Transverse colon (tissue), 4 donors: ENCODE data around the gene IL1RAPL1. TPM values are rescaled to one million over a fixed set of nuclear protein-coding genes. Genes with fewer than 3 reads are reported as not detected.
"Not testable (repeated sequence)": the region's sequence is repeated elsewhere in the genome, so short reads cannot be mapped to it uniquely, and the experiment has no call there.

Source experiments
- DNase-seq: peaks from one replicate; pipeline ENCODE4 v3.0.0-alpha.2; 2019
- H3K27ac ChIP-seq, 4 donors: fragments of 200-600 bp; sonication (generic); 2 replicates each; pipeline ENCODE4 v1.5.1; 2016 to 2018; ENCODE audit warnings: inconsistent platforms in 4 of 4
- H3K27me3 ChIP-seq: fragments of 200-600 bp; sonication (generic); 2 replicates; pipeline ENCODE4 v1.5.1; 2017; ENCODE audit warnings: inconsistent platforms
- H3K36me3 ChIP-seq, 4 donors: fragments of 200-600 bp; sonication (generic); 2 replicates each; pipeline ENCODE4 v1.5.1; 2017 to 2019; ENCODE audit warnings: inconsistent platforms in 4 of 4
- H3K4me1 ChIP-seq, 4 donors: fragments of 200-600 bp; sonication (generic); 2 replicates each; pipeline ENCODE4 v1.5.1; 2017 to 2020; ENCODE audit warnings: inconsistent platforms in 4 of 4
- H3K4me3 ChIP-seq, 4 donors: fragments of 200-600 bp; sonication (generic); 1 replicate in 1 of 4; 2 replicates in 3 of 4; pipeline versions ENCODE4 v1.5.1 to v1.6.1; 2017 to 2019; ENCODE audit warnings: inconsistent platforms in 4 of 4
- H3K9me3 ChIP-seq, 2 donors: fragments of 200-600 bp; sonication (generic); 2 replicates each; pipeline ENCODE4 v1.5.1; 2017 to 2019; ENCODE audit warnings: inconsistent platforms in 2 of 2
- CTCF ChIP-seq, 5 experiments: fragments of 200-600 bp in 3 of 5; fragments of 450-650 bp in 2 of 5; sonication (generic) in 3 of 5; IDR thresholded peaks; 1 replicate in 2 of 5; 2 replicates in 3 of 5; pipeline ENCODE4 v1.5.1; 2016 to 2017; ENCODE audit warnings: antibody characterized with exemption in 5 of 5, inconsistent platforms in 3 of 5, mild to moderate bottlenecking in 2 of 5, moderate library complexity in 1 of 5
- EP300 ChIP-seq: sonication (generic); formaldehyde crosslinking; IDR thresholded peaks from one replicate; pipeline ENCODE4 v1.6.1; 2017; ENCODE audit warnings: antibody characterized with exemption, low read depth
- POLR2A ChIP-seq: fragments of 450-650 bp; IDR thresholded peaks from one replicate; pipeline ENCODE4 v1.6.1; 2016; ENCODE audit warnings: antibody characterized with exemption, mild to moderate bottlenecking, moderate library complexity
- POLR2AphosphoS5 ChIP-seq, 3 donors: sonication (generic); formaldehyde crosslinking; IDR thresholded peaks; one replicate each; pipeline ENCODE4 v1.6.1; 2016; ENCODE audit warnings: antibody characterized with exemption in 3 of 3
- WGBS, 2 donors: methylation state at CpG; one replicate each; pipeline ENCODE4 v1.1.5; 2018; ENCODE audit warnings: low coverage in 1 of 2; 5-methylcytosine and 5-hydroxymethylcytosine counted together
- in situ Hi-C, 4 donors: fragments of 200-750 bp; cut with MboI; loops; one replicate each; pipeline versions ENCODE4 v1.15.0 to v1.15.1; 2017; ENCODE audit warnings: low sequenced_read_pairs in 3 of 4, low pct_ligation_motif_present in 1 of 4, low pct_unique_long_range_greater_than_20kb in 1 of 4
- intact Hi-C: fragments of 100-400 bp; cut with DNase I; formaldehyde crosslinking; loops from one replicate; pipeline ENCODE4 v1.15.1; 2023; ENCODE audit warnings: low total_unique reads
- total RNA-seq, 4 donors: library from RNA; depleted of rRNA; stranded (reverse); fragments of >200 nt; gene quantifications; one replicate each; pipeline ENCODE4 v1.1.0, GENCODE V29; 2016

IL1RAPL1 gene
- total RNA-seq, 4 donors from 2014 or later, result 0.14 to 0.32 (median 0.20) TPM; not detected in 1

DNA sequence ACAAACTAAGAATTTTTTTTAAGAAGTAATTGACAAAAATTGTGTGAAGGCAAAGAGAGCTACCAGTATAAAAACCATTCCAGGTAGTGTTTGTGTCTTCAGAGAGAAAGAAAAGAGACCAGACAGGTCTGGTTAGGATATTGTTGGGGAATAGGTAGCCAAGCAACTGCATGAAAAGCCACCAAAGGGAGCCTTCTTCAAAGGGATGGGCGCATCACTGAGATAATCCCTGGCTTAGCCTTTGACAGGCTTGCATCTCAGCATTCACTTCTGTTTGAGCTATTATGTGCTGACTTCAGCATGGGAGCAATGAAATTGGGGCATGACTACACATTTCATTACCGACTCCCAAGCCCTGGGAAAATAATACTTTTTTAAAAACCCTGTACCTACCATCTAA is 496.6 kb downstream of the IL1RAPL1 start:
- no peak overlapping the region for H3K4me3 ChIP-seq
- no peak for DNase-seq
- no peak overlapping the region for H3K27ac ChIP-seq
- no peaks in the 10 kb centered on the region for H3K4me1 ChIP-seq
- H3K36me3 ChIP-seq, result no peaks in the 10 kb centered on the region
- TF ChIP-seq CTCF (IDR thresholded peaks at IDR 0.05) (no peak), POLR2AphosphoS5 (IDR thresholded peaks at IDR 0.05) (no peak), EP300 (no peak), POLR2A (no peak)
- intact Hi-C loops, result no loop called here
- in situ Hi-C loops, result no loop called here
- no peaks in the 10 kb centered on the region for H3K27me3 ChIP-seq
- 64% methylated on average over 2 of the region's 2 CpGs; no CpG with 5 or more reads in 1 of the 2 donors for WGBS, 2 donors
- no peaks in the 10 kb centered on the region for H3K9me3 ChIP-seq

GRCh38 chrX:29090811-29091210 is 503.6 kb downstream of the IL1RAPL1 start:
- no peaks in the 10 kb centered on the region for H3K9me3 ChIP-seq
- no peak for DNase-seq
- WGBS, 2 donors, result 35% methylated on average over 2 of the region's 2 CpGs; no CpG with 5 or more reads in 1 of the 2 donors
- H3K27ac ChIP-seq, result no peak overlapping the region
- no peak overlapping the region for H3K4me3 ChIP-seq
- no peaks in the 10 kb centered on the region for H3K4me1 ChIP-seq
- no peaks in the 10 kb centered on the region for H3K27me3 ChIP-seq
- in situ Hi-C loops, result no loop called here
- intact Hi-C loops, result no loop called here
- TF ChIP-seq CTCF (IDR thresholded peaks at IDR 0.05), result peak in 2 of 5 experiments; percentile 4 to 18
- no peak for TF ChIP-seq POLR2A
- TF ChIP-seq EP300, result no peak
- TF ChIP-seq POLR2AphosphoS5 (IDR thresholded peaks at IDR 0.05), result no peak
- no peaks in the 10 kb centered on the region for H3K36me3 ChIP-seq

- no peak overlapping the region for H3K4me3 ChIP-seq
- no peaks in the 10 kb centered on the region for H3K27me3 ChIP-seq
- no peaks in the 10 kb centered on the region for H3K4me1 ChIP-seq
- intact Hi-C loops (no loop called here), in situ Hi-C loops (no loop called here)
- no peaks in the 10 kb centered on the region for H3K9me3 ChIP-seq
- 33 to 54% methylated on average over 1 of the region's 1 CpG for WGBS, 2 donors
- no peak for TF ChIP-seq CTCF (IDR thresholded peaks at IDR 0.05)
- TF ChIP-seq EP300, result no peak
- TF ChIP-seq POLR2AphosphoS5 (IDR thresholded peaks at IDR 0.05), result no peak
- no peak for TF ChIP-seq POLR2A
- H3K27ac ChIP-seq, result no peak overlapping the region
- no peaks in the 10 kb centered on the region for H3K36me3 ChIP-seq
- DNase-seq, result no peak
These were observed 520.0 kb downstream of the IL1RAPL1 start for GRCh38 chrX:29107231-29107630.

- WGBS, 2 donors, result 63% methylated on average over 3 of the region's 3 CpGs; no CpG with 5 or more reads in 1 of the 2 donors
- TF ChIP-seq POLR2AphosphoS5 (IDR thresholded peaks at IDR 0.05), result no peak
- Histone ChIP-seq H3K4me3 (no peak overlapping the region), H3K36me3 (no peaks in the 10 kb centered on the region), H3K27me3 (no peaks in the 10 kb centered on the region), H3K9me3 (no peaks in the 10 kb centered on the region), H3K4me1 (no peaks in the 10 kb centered on the region), H3K27ac (no peak overlapping the region)
- intact Hi-C loops, result no loop called here
- DNase-seq, result no peak
- in situ Hi-C loops, result no loop called here
These were observed 522.8 kb downstream of the IL1RAPL1 start for GRCh38 chrX:29110041-29110440.

DNA sequence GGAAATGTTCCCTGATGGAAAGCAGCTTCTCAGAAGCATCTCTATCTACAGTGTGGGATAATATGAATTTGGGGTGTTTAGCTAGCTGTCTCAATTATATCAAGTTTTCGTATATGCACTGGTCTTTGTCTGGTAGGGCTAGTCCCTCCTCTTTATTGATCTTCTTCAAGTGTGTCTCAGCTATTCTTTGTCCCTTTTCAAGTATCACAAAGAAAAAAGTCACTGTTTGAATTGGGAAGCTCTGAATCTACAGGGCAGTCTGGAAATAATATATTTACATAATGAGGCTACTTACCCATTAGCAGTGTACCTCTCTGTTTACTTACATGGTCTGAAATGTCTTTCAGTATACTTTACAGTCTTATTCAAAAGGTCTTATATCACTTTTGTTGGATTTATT is 526.0 kb downstream of the IL1RAPL1 start:
- Histone ChIP-seq H3K9me3 (no peaks in the 10 kb centered on the region), H3K27me3 (no peaks in the 10 kb centered on the region), H3K4me3 (no peak overlapping the region), H3K36me3 (no peaks in the 10 kb centered on the region), H3K4me1 (no peaks in the 10 kb centered on the region), H3K27ac (no peak overlapping the region)
- in situ Hi-C loops, result no loop called here
- WGBS, 2 donors, result 76 to 100% methylated on average over 1 of the region's 1 CpG
- intact Hi-C loops, result no loop called here
- no peak for TF ChIP-seq POLR2A
- no peak for TF ChIP-seq POLR2AphosphoS5 (IDR thresholded peaks at IDR 0.05)
- TF ChIP-seq EP300, result no peak
- TF ChIP-seq CTCF (IDR thresholded peaks at IDR 0.05), result no peak
- no peak for DNase-seq

GRCh38 chrX:29122817-29123216 is 535.6 kb downstream of the IL1RAPL1 start:
- H3K36me3 ChIP-seq, H3K27ac ChIP-seq, H3K9me3 ChIP-seq, in situ Hi-C loops, DNase-seq, H3K4me3 ChIP-seq, intact Hi-C loops, H3K4me1 ChIP-seq, H3K27me3 ChIP-seq: not testable (repeated sequence)
- 51% methylated on average over 2 of the region's 2 CpGs; no CpG with 5 or more reads in 1 of the 2 donors for WGBS, 2 donors
